ENCODE measurements around the gene CDC40.
"Not testable (repeated sequence)": the region's sequence is repeated elsewhere in the genome, so short reads cannot be mapped to it uniquely, and the experiment has no call there.

Gene CDC40

DNA sequence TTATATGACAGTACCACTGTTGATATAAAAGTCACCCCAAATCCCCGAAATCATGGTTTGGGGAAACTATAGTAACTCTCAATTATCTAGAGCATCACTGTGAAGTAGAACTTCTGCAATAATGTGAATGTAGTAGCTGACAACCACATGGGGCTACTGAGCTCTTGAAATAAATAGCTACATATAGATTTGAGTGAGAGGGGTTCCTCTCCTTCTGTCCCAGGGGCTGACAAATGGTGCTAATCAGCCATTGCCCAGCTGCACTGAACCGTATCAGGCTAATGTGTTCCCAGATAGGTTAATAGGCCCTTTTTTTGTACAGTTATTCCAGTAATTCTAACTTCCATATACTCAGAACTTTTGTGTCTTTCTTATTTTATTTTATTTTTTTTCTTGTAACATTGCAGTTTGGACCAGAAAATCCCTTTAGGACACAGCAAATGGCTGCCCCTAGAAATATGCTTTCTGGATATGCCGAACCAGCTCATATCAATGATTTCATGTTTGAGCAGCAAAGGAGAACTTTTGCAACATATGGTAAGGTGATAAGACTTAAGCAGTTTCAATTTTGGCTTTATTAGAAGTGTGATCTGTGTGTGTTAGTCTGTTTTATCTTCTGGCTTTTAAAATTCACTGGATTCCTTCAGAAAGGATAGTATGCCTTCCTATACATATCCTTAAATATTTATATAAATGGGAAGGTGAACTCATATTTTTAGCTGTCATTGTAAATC lies 21.1 kb downstream of the CDC40 start:
- no peak for DNase-seq

DNA sequence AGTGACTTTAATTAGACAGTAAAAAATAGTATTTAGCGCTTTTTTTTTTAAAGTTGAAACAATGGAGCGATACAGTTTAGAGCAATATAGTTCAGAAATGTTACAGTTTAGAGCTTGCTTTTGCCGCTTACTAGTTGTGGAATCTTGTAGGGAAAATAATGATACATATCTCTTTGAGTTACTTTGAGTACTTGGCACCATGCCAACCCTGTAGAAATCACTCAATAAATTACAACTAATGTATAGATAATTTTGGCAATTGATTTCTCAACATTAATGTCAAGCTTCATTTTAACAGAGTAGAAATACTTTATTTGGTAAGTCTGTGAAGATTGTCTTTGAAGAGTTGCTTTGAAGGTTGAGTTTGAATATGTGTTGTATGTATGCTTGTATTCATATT lies 27.4 kb downstream of the CDC40 start:
- no peak for DNase-seq

DNA sequence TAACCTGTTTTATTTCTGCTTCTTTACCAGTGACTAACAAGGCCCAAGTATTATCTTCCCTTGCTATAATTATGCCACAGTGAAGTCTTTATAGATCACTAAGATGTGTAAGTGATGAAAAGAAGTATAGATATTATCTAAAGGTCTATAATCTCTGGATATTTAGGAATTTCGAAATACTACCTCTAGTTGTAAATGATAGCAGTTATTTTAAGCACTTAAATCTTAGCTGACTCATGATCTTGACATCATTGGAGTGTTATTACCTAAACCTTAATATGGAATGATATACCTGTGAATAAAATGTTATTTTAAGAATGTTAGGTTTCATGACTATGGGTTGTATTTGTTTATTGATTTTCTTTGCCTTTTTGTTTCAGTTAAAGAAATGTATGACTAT lies 31.5 kb downstream of the CDC40 start:
- DNase-seq = no peak

DNA sequence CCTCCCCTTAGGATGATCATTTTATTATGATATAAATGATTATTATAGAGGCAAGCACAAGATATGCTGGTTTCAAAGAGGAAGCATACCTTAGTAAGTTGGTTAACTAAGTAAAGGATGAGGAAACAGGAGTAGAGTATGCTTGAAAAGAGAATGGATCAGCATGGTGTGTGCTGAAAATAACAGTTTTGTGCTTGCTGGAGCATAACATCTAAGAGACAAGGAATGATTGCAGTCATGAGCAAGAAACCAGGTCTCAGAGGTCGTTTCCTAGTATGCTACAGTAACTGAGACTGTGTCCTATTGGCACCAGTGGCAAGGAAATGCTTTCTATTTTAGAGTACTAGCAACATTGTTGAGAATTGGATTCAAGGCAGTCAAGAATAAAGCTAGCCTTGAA lies 34.1 kb downstream of the CDC40 start:
- no peak for DNase-seq

DNA sequence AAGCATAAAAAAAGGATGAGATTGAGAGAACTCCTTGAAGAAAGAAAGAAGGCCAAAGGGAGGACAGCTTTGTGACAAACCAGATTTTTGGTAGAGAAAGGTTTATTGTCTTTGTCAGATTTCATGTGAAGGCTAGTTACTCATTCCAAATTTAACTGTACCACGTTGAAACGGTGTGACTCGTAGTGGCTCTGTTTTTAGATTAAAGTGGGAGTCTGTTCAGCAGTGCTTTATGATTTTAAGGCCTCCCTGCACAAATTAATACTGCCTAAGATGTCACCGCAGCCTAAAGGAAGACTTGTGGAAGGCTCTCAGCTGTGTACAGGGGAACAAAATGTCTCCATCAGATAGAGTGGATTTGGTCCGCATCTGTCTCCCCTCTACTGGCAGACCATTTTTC lies 35.9 kb downstream of the CDC40 start:
- DNase-seq = no peak

DNA sequence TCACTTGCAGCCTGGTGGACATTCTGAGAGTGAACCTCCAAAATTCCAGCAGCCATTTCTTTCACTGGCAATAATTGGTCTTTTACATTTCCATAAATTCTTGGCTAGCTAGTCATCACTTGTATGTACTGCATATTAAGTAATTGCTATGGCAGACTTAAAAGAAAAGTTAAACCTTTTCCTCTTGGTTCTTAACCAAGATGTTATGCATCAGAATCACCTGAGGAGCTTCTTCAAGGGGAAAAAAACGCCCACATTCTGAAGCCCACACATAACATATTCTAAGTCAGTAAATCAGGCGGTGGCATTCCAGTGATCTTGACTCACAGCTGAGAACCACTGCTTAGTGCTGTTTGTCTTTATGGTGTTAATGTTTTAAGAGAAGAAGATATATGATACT lies 37.0 kb downstream of the CDC40 start:
- no peak for DNase-seq

DNA sequence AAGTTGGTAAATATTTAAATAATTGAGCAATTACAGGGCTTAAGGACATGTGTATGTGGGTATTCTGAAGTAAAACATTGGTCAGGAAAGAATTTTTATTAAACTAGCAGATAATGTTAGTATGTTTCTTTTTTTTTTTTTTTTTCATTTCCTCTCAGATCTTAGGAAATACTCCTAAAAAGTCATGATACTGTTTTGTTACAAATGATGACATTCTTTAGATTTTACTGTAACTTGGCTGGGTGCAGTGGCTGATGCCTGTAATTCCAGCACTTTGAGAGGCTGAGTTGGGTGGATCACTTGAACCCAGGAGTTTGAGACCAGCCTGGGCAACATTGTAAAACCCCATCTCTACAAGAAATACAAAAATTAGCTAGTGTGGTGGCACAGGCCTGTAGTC lies 41.5 kb downstream of the CDC40 start:
- no peak for DNase-seq

DNA sequence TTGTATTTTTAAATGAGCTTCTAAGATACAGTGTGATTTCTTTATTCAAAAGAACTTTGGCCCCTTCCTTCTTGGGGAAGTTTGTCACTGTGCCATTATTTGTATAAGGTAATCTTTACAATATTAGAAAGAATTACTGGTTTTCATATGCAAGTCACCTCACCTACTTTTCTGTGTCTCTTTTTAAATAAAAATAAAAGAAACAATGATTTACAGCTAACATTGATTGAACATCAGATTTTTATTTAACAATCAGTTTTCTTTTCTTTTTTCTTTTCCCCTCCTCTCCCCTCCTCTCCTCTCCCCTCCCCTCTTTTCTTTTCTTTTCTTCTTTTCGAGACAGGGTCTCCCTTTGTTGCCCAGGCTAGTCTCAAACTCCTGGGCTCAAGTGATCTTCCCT lies 46.0 kb downstream of the CDC40 start:
- DNase-seq = no peak

DNA sequence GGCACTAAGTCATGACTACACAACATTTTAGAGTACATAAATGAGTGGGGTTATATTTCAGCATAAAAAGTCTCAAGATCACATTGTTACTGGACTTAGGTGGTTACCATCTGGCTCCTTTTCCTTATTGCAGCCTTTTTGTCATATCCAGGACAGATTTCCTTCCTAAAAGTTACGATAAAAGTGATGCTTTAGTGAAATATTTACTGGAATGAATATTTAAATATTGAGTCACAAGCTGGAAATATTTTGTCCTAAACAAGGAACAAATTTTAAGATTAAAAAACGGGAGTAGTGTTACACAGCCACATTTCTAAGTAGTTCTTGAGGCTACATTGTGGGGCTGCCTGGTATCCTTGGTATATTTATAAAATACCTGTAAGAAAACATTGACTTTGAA lies 52.2 kb downstream of the CDC40 start:
- DNase-seq = no peak

DNA sequence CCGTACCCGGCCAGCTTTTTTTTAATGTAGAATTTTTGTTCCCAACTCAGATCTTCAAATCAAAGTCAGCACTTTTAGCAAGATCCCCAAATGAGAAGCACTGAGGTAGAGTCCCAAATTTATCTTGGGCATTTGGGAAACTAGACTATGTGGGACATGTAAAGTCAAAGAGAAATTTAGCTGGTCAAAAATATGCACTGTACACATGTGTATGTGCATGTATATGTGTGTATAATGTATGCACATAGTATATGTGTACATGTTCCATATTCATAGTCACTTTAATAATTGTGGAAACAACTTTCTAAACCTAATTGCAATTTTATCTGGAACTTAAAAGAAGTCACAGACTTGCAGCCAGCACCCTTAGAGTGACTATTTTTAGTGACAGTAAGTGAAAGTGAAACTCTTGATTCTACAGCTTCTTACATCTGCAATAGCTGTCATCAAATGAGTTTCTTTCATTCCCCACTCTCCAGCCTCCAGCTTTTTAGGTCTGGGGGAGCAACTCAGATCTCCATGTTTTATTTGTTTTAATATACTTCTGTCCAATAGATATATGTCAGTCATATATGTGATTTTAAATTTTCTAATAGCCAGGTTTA lies 53.6 kb downstream of the CDC40 start:
- no peak for DNase-seq

DNA sequence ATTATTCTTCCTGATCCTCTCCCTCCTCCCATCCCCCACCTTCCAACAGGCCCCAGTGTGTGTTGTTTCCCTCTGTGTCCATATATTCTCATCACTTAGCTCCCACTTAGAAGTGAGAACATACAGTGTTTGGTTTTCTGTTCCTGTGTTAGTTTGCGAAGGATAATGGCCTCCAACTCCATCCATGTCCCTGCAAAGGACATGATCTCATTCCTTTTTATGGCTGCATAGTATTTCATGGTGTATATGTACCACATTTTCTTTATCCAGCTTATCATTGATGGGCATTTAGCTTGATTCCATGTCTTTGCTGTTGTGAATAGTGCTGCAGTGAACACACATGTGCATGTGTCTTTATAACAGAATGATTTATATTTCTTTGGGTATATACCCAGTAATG lies 55.8 kb downstream of the CDC40 start:
- DNase-seq = not testable (repeated sequence)

DNA sequence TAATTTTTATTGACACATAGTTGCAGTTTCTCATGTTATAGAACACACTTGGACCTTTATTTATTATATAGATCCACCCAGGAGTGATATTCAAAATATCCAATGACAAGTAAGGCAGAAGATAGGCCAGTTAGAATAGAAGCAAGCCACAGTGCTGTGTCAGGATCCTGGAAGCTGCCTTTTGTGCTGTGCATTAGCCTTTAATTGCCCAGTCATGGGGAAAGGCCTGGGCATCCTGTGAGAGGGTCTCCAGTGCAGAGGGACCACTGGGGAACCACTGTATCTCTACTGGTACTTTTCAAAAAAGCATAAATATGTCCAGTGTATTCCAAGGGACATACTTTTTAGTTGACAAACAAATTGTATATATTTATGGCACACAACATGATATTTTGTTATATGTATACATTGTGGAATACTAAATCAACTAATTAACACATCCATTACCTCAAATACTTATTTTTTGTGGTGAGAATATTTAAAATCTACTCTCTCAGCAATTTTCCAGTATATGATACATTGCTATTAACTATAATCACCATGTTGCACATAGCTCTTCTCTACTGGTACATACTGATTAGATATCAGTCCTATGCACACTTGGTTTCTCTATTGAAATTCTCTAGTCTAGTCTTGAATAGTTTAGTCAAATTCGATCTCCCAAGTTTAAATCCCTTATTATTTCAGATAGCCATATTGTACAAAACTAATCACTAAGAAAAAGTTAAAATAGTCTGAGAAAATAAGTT lies 59.5 kb downstream of the CDC40 start:
- DNase-seq = no peak

DNA sequence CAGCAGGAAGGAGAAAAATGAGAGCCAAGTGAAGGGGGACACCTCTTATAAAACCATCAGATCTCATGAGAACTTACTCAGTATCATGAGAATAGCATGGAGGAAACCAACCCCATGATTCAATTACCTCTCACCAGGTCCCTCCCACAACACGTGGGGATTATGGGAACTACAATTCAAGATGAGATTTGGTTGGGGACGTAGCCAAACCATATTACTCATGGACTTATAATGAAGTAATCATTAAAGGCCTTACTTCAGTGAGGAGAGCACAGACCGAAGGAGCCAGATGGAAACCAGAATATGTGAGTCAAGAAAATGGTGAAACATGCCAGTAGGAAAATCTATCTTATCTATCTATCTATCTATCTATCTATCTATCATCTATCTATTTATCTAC lies 64.4 kb downstream of the CDC40 start:
- DNase-seq = not testable (repeated sequence)

DNA sequence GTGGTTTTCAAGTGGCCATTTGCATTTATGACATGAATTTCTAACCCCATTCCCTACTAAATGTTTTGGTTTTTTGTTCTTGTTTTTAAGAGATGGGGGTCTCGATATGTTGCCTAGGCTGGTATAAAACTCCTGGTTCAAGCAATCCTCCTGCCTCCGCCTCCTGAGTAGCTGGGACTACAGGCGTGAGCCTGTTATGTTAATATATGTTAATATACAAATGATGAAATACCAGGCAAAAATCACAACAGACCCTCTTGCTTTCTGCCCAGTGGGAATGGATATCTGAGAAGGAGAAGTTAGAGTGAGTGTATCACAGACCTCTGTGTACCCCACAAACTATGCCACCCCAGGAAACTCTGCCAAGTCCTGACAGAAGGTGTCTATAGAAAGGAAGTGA lies 66.2 kb downstream of the CDC40 start:
- no peak for DNase-seq

DNA sequence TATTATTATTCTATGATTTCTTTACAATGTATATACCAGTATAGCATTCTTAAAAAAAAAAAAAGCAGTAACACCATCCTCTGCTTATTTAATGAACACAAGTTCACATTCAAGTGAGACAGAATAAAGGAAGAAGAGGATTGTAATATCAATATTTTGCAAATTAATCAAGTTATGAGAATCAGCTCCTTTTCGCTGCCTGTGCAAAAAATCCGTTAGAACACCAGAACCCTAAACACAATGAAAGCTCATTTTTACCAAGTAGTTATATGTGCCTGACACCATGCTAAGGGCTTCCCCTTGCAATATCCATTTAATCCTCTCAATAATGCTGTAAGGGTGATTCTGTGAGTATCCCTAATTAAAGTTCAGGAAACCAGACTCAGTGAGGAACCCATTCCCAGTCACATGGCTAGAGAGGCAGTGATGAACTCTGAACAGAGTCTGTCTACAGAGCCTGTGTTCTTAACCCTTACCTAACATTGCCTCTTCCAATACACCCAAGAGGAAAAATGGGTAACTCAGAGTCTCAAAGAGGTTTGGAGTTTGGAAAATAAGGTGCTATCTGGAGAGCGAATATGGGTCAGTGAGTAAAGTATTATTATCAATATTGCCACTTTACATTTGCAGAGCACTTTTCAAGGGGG lies 66.8 kb downstream of the CDC40 start:
- DNase-seq = no peak

DNA sequence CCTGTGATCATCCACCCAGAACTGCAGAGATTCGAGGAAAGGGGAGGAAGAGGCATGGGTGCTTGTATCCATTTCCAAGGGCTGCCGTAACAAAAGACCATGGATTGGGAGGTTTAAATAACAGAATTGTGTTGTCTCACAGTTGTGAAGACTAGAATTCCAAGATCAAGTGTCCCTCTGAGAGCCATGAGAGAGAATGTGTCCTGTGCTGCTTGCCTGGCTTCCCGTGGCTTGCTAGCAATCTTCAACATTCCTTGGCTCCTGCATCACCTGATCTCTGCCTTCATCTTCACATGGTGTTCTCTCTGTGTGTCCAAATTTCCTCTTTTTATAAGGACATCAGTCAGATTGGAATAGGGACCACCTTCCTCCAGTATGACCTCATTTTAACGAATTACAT lies 69.8 kb downstream of the CDC40 start:
- DNase-seq = no peak

DNA sequence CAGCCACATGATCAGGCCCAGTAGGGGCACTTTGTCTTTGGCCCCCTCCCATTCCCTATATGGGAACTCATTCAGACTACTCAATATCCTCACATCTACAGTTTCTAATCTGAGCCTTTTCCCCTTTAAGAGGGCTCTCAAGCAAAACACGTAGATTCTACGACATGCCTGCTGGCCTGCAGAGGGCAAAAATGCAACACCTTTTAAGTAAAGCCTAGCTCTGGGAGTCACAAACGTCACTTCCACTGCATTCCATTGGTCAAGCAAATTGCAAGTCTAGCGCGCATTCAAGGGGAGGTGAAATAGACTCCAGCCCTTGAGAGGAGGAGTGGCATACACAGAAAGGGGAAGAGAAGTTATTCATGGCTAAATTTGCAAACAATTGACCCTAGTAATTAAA lies 70.6 kb downstream of the CDC40 start:
- no peak for DNase-seq

DNA sequence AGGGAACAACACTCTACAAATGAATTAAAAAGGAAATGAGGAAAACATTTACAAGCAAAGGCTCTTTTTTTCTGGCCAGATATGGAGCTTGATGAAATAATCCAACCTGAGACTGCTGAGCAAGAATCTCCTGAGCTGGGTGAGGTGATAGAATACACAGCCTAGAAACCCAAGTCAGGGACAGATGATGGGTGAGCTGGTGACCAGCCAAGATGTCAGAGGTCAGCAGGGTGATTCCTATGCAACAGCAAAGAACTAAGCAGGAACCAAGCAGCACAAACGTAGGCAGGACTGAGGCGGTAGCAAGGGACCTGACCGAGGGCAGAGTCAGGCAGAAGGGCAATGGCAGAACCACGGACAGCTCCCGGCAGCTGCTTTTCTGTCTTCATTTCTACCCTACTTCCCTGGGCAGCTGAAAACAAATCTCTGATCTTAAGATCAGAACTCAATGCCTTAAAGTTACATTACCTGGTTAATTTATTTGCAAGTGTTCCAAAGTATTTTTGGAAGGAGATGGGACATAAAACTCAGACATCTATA lies 75.1 kb downstream of the CDC40 start:
- DNase-seq = no peak

DNA sequence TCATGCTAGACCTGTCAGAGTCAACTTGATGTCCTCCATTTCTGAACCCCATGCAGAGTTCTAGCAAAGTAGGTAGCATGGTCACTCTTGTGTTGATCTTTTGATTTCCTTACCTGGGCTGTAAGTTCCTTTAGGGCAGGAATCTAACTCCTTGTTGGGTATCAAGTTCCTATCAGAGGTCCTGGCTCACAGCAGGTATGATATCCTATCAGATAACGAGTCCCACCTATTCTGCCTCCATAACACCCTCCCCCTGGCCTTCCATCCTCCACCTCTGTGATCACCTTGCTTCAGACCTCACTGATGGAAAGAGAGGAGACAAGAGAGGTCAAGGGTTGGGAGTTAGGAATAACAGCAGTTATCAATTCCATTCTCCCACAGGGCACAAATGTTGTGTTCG lies 76.1 kb downstream of the CDC40 start:
- no peak for DNase-seq

DNA sequence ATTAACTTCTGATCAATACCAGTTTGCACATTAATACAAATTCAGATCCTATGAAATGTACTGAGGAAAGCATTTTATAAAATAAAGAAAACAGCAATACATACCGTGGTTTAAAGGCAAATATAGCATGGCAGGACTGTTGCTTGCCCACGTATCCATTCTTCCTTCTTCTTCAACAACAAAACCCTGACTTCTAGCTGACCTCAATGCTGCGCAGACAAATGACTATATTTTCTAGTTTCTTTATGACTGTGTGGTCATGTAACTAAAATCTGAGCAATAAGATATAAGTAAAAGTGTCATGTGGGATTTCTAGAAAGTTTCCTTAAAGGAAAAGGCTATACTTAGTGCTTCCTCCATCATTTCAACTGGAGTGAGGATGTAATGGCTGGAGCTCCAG lies 85.0 kb downstream of the CDC40 start:
- no peak for DNase-seq

DNA sequence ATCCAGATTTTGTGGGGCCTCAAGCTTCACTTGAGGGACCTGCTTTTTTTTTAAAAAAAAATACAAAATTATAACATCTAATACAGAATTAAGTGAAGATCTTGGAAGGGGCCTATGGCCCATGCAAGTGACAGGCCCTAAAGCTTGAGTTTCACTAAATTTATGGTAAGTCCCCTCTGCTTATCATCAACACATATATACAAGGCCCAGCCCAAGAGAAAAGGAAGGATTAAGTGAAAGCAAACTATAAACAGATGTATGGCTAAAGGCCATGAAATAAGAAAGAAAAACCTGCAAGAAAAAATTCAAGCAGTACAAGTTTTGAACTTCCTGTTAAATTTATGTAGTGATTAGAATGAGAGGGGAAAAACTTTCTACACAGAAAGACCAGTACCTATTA lies 86.8 kb downstream of the CDC40 start:
- DNase-seq = no peak

DNA sequence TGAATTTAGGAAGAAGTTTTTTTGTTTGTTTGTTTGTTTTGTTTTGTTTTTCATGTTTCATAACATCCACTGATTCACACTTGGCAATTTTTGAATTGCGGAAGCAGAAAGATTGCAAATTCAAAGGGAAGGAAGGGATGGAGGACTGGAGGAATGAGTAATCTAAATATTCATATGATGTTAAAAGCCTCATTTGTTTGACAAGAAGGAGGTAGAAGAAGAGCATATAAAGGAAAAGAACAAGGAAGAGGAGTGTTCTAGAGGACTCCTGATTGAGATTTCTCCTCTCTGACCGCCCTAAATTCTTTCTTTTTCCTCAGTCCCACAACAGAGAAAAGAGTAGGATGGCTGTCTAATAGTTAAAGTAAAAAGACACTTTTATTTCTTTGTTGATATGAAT lies 89.4 kb downstream of the CDC40 start:
- no peak for DNase-seq

DNA sequence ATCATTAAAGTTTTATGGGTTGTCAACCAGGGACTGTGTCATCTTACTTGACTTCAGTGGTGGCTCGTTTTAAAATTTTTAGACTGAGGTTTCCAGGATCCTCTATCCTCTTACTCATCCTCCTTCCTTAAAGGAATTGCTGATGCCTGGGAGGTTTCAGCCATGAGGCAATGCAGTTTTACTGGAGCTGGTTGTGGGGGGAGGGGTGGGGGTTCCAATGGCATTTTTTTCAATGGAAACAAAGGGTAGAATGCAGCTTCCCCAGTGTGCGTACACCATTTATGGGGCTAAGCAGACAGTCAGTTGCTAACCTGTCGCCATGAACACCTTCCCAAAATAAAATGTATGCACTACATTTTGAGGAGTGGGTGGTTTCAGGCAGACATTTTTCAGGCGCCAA lies 89.9 kb downstream of the CDC40 start:
- no peak for DNase-seq

DNA sequence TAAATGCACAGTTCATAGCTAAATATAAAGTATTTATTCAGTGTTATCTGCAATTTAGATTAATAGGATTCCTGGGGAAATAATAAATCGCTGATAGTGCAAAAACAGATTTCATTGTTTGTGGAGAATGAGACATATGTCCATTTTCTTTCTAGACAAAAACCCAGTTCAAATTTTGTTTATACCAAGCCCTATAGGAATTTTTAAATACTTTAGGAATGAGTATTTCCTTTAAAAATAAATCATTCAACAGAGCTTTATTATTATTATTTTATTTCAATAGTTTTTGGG lies 91.5 kb downstream of the CDC40 start:
- DNase-seq = no peak

All from NCI-H1436 treated with DMSO at 0.1 percent for 48 hours (cell line).